IMR-90 (cell line): ENCODE results near the gene MORN5.

ENCODE experiments used
- MXI1 ChIP-seq: IDR thresholded peaks from 2 replicates; pipeline ENCODE4 v1.6.1; 2012; ENCODE audit warnings: low read depth, mild to moderate bottlenecking, low read length, moderate library complexity, borderline replicate concordance
- POLR2A ChIP-seq: IDR thresholded peaks from 2 replicates; pipeline ENCODE4 v1.6.1; 2012; ENCODE audit warnings: mild to moderate bottlenecking, low read depth, low read length
- TF ChIP-seq, protein P1 (sequence below): conservative IDR thresholded peaks from 2 replicates; pipeline ENCODE4 v1.5.1; 2012; ENCODE audit warnings: mild to moderate bottlenecking, low read depth, low read length, improper control_type of control experiment

DNA sequence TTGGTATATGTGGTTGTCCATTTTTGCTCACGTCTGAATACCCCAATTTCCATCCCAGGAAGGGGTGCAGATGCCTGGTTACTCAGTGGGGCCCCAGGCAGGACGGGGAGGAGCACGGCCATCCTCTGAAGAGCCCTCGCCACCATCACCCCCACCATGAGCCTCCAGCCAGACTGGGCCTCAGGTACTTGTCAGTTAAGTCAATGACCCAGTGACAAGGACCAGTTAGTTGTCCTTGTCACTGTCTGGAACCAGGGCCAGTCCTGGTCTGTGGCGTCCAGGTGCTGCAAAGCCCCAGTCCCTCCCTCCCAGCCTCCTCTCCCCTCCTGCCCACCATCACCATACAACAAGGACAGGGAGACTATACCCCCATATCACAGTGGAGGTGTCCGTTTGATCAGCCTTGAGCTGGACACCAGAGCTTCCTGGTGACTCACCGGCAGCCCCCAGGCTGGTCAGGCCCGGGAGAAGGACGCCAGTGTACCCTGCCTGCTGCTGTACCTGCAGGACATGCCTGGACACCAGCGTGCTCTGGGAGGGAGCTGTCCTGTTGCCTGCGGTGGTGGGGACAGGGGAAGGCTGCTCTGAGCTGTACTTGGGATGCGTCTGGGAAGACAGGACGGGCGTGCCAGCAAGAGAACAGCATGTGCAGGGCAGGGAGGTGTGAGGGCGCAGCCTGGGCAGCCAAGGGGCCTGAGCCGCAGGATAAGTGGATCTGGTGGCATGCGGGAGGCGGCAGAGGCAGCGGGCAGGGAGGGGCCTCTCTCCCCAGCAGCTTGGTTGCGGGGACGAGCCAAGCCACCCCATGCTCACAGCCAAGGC is 34.0 kb upstream of the MORN5 start:
- TF ChIP-seq, protein P1, sequence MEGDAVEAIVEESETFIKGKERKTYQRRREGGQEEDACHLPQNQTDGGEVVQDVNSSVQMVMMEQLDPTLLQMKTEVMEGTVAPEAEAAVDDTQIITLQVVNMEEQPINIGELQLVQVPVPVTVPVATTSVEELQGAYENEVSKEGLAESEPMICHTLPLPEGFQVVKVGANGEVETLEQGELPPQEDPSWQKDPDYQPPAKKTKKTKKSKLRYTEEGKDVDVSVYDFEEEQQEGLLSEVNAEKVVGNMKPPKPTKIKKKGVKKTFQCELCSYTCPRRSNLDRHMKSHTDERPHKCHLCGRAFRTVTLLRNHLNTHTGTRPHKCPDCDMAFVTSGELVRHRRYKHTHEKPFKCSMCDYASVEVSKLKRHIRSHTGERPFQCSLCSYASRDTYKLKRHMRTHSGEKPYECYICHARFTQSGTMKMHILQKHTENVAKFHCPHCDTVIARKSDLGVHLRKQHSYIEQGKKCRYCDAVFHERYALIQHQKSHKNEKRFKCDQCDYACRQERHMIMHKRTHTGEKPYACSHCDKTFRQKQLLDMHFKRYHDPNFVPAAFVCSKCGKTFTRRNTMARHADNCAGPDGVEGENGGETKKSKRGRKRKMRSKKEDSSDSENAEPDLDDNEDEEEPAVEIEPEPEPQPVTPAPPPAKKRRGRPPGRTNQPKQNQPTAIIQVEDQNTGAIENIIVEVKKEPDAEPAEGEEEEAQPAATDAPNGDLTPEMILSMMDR = no peak
- TF ChIP-seq MXI1 (no peak), POLR2A (no peak)
